Stimulated activated naive CD4-positive, alpha-beta T cell (primary cell): Measurements from ENCODE around the gene CACNA1G.
A peak's percentile ranks its signal among the peaks of the same experiment; 100 is the strongest.

Source experiments
- DNase-seq, 6 experiments: peaks; one replicate each; lab custom pipeline; 2025; lab: John Stamatoyannopoulos, UW

CACNA1G gene

GRCh38 chr17:50613007-50613992, 52.8 kb downstream of the CACNA1G start:
- no peak for DNase-seq

GRCh38 chr17:50614471-50615051, 54.0 kb downstream of the CACNA1G start:
- no peak for DNase-seq

- no peak for DNase-seq
These were observed 55.3 kb downstream of the CACNA1G start for GRCh38 chr17:50615828-50616227.

- no peak for DNase-seq
These were observed 57.8 kb downstream of the CACNA1G start for GRCh38 chr17:50618300-50618699.

GRCh38 chr17:50618941-50619340, 58.4 kb downstream of the CACNA1G start:
- DNase-seq = no peak

GRCh38 chr17:50619489-50619888, 59.0 kb downstream of the CACNA1G start:
- DNase-seq = no peak

GRCh38 chr17:50620237-50620636, 59.7 kb downstream of the CACNA1G start:
- no peak for DNase-seq

- no peak for DNase-seq
These were observed 60.3 kb downstream of the CACNA1G start for GRCh38 chr17:50620858-50621257.

GRCh38 chr17:50621574-50622031, 61.1 kb downstream of the CACNA1G start:
- DNase-seq = no peak

GRCh38 chr17:50624321-50624934, 63.9 kb downstream of the CACNA1G start:
- no peak for DNase-seq

- no peak for DNase-seq
These were observed 64.7 kb downstream of the CACNA1G start for GRCh38 chr17:50625032-50625871.

- DNase-seq = peak in 5 of 6 experiments; percentile 39 to 60 (median 54)
These were observed 65.6 kb downstream of the CACNA1G start for GRCh38 chr17:50626037-50626574.

- DNase-seq = no peak
These were observed 66.7 kb downstream of the CACNA1G start for GRCh38 chr17:50627036-50627781.

- peak in 1 of 6 experiments; percentile 5 for DNase-seq
These were observed 67.5 kb downstream of the CACNA1G start for GRCh38 chr17:50627782-50628601.

- DNase-seq = no peak
These were observed 69.4 kb downstream of the CACNA1G start for GRCh38 chr17:50629902-50630301.

GRCh38 chr17:50630524-50631194, 70.1 kb downstream of the CACNA1G start:
- peak in 5 of 6 experiments; percentile 6 to 57 (median 33) for DNase-seq

GRCh38 chr17:50631195-50631907, 70.8 kb downstream of the CACNA1G start:
- DNase-seq = no peak

- peak in 1 of 6 experiments; percentile 42 for DNase-seq
These were observed 71.5 kb downstream of the CACNA1G start for GRCh38 chr17:50631908-50632571.
